Measurements from ENCODE around the gene LRP8. TPM values are rescaled to one million over a fixed set of nuclear protein-coding genes. Genes with fewer than 3 reads are reported as not detected.

The LRP8 gene
- total and polyA plus RNA-seq, 9 of the 15 experiments (the other 6 are each of a cell fraction or from before 2014, with no cell fraction given), result 7.1 to 56.1 (median 31.3) TPM

DNA sequence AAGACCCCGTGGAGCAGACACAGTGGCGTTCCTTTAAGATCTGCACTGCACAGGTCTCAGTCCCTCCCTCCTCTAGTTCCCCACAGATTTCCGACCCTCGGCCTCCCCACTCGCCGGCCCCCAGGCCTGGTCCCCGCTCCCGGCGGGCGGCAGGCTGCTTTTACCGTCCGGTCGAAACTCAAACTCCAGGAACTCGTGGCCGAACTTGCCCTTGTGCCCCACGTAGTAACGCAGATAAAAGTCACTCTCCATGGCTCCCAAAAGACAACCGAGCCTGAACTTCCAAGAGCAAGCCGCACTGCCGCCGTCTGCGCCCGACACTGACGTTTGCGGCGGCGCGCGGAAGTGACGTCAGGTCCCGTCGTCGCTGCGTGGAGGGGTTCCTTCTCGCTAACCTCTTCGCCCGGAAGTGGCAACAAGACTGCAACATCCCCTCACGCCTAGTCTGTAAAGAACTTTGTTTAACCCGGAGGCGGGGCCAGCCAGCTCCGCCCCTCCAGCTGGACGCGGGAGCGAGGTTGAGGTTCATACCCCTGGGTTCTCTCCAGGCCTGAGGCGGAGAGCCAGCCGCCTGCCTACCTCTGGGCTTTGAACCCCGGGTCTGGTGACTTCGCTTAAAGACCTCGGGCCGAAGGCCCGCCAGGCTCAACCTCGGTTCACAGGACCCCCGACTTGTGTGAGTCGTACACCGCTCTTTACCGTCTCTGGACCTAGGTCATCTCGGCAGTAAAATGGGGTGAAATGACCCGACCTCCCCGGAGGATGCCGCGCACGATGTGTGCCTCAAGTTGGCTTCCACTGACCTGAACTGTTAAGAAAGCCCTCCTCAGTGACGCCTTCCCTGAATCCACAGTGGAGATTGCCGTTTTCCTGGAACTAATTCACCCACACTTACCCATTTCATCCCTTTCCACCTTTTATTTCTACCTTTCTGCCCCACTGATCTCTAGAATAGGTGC lies 89.4 kb downstream of the LRP8 start, which contains the start of gene MAGOH (continued):
- TF ChIP-seq, protein P1, sequence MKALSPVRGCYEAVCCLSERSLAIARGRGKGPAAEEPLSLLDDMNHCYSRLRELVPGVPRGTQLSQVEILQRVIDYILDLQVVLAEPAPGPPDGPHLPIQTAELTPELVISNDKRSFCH (CRISPR knock-in tag; IDR thresholded peaks at IDR 0.05), result no peak
- TF ChIP-seq, protein P1 (tag; IDR thresholded peaks at IDR 0.05), result peak; percentile 64; the same call in 1 of the 2 replicates
- no peak for TF ChIP-seq ZNF79 (CRISPR knock-in tag; IDR thresholded peaks at IDR 0.05; ENCODE audit: low read depth)
- TF ChIP-seq ZNF282 (CRISPR knock-in tag; IDR thresholded peaks at IDR 0.05), result no peak
- no peak for TF ChIP-seq JUNB (CRISPR knock-in tag; conservative IDR thresholded peaks at IDR 0.05)
- TF ChIP-seq BCLAF1 (IDR thresholded peaks at IDR 0.05; ENCODE audit: borderline replicate concordance in 1 of 2, control insufficient read depth in 1 of 2, low read depth in 2 of 2, low read length in 1 of 2), result no peak
- TF ChIP-seq KLF1 (tag; IDR thresholded peaks at IDR 0.05), result peak; percentile 74
- TF ChIP-seq ETV1 (tag; conservative IDR thresholded peaks at IDR 0.05; ENCODE audit: low read depth), result peak; percentile 99
- peak; percentile 76 for TF ChIP-seq KDM5B (IDR thresholded peaks at IDR 0.05; ENCODE audit: insufficient replicate concordance, low read depth, low read length)
- peak; percentile 96 for TF ChIP-seq MYC (IDR thresholded peaks at IDR 0.05; ENCODE audit: low read depth, low read length)
- no peak for TF ChIP-seq MYC (CRISPR knock-in tag; IDR thresholded peaks at IDR 0.05; ENCODE audit: borderline replicate concordance, low read depth)
- no peak for TF ChIP-seq ZNF24 (IDR thresholded peaks at IDR 0.05)
- TF ChIP-seq, protein P2, sequence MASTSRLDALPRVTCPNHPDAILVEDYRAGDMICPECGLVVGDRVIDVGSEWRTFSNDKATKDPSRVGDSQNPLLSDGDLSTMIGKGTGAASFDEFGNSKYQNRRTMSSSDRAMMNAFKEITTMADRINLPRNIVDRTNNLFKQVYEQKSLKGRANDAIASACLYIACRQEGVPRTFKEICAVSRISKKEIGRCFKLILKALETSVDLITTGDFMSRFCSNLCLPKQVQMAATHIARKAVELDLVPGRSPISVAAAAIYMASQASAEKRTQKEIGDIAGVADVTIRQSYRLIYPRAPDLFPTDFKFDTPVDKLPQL (IDR thresholded peaks at IDR 0.05; ENCODE audit: extremely low read depth, insufficient read length), result no peak
- TF ChIP-seq, protein P3, sequence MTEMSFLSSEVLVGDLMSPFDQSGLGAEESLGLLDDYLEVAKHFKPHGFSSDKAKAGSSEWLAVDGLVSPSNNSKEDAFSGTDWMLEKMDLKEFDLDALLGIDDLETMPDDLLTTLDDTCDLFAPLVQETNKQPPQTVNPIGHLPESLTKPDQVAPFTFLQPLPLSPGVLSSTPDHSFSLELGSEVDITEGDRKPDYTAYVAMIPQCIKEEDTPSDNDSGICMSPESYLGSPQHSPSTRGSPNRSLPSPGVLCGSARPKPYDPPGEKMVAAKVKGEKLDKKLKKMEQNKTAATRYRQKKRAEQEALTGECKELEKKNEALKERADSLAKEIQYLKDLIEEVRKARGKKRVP (CRISPR knock-in tag; IDR thresholded peaks at IDR 0.05), result peak; percentile 92
- TF ChIP-seq HEY1 (CRISPR knock-in tag; IDR thresholded peaks at IDR 0.05; ENCODE audit: borderline replicate concordance), result no peak
- no peak for TF ChIP-seq PBX2 (CRISPR knock-in tag; IDR thresholded peaks at IDR 0.05; ENCODE audit: low read depth)
- no peak for TF ChIP-seq PBX2 (tag; conservative IDR thresholded peaks at IDR 0.05; ENCODE audit: low read depth)
- peak; percentile 69; the same call in 1 of the 2 replicates for TF ChIP-seq NCOA1 (IDR thresholded peaks at IDR 0.05; ENCODE audit: low read depth)

Measured in K562 (cell line).